Measurements from ENCODE around the gene EPHA6.
"Not testable (repeated sequence)": the region's sequence is repeated elsewhere in the genome, so short reads cannot be mapped to it uniquely, and the experiment has no call there.

Gene EPHA6

DNA sequence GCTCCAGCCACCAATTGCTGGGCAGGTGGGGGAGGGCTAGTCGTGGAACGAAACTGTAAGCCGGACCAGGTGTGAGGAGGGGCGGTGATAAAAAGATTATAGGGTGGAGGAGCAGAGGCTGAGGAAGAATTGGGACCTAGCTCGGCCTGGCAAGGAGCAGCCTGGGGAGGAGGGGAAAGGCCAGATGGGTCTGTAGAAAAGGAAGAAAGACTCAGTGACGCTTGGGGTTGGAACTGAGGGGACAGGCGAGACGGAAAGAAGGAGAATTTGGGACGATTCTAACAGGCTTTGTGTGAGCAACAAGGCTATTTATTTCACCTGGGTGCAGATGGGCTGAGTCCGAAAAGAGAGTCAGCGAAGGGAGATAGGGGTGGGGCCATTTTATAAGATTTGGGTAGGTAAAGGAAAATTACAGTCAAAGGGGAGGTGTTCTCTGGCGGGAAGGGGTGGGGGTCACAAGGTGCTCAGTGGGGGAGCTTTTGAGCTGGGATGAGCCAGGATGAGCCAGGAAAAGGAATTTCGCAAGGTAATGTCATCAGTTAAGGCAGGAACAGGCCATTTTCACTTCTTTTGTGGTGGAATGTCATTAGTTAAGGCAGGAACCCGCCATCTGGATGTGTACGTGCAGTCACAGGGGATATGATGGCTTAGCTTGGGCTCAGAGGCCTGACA is 462.6 kb downstream of the EPHA6 start:
- H3K4me3 ChIP-seq (ENCODE audit: low read depth, low read length); H3K4me1 ChIP-seq (ENCODE audit: control insufficient read depth, insufficient read depth, low read length); H3K27me3 ChIP-seq (ENCODE audit: control insufficient read depth, insufficient read depth, low read length); H3K9me3 ChIP-seq (ENCODE audit: control insufficient read depth, insufficient read depth, low read length); H3K27ac ChIP-seq (ENCODE audit: low read depth, low read length); H3K36me3 ChIP-seq (ENCODE audit: control insufficient read depth, insufficient read depth, low read length); H3K9ac ChIP-seq (ENCODE audit: low read depth, low read length): not testable (repeated sequence)

DNA sequence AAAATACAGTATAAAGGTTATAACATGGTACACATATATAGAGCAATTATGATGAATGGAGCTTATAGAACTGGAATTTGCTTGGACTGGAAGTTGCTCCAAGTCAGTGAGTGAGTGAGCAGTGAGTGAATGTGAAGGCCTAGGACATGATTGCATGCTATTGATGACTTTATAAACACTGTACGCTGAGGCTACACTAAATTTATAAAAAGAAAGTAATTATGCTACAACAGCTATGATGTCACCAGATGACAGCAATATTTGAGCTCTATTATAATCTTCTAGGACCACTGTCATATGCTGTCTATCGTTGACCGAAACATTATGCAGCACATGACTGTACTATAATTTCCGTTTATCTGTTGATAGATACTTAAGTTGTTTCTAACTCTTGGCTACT is 463.3 kb downstream of the EPHA6 start:
- Histone ChIP-seq H3K36me3 (ENCODE audit: control insufficient read depth, insufficient read depth, low read length) (no peaks in the 10 kb centered on the region), H3K4me1 (ENCODE audit: control insufficient read depth, insufficient read depth, low read length) (peaks cover 4% of the 10 kb centered on the region; the same call in 1 of the 2 replicates), H3K4me3 (ENCODE audit: low read depth, low read length) (no peak overlapping the region), H3K27me3 (ENCODE audit: control insufficient read depth, insufficient read depth, low read length) (no peaks in the 10 kb centered on the region), H3K9ac (ENCODE audit: low read depth, low read length) (no peak overlapping the region), H3K27ac (ENCODE audit: low read depth, low read length) (no peak overlapping the region), H3K9me3 (ENCODE audit: control insufficient read depth, insufficient read depth, low read length) (no peaks in the 10 kb centered on the region)

DNA sequence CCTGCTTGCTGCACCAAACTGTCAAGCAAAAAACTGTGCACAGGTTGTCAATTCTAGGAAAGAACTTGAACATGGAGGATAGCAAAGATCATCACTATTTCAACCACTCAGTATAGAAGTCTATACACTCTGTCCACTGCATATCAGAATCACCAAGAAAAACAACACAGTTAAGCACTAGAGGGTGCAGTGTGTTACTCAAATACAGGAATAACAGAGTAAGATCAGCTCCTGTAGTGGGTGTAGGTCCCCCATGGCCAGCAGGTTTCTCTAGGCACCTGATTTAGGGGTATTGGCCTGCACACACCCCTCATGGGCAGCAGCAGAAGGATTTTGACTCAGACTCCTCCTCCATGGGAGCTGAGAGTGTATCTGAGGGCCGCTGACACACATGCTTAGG is 464.1 kb downstream of the EPHA6 start:
- Histone ChIP-seq H3K4me3 (ENCODE audit: low read depth, low read length) (no peak overlapping the region), H3K9me3 (ENCODE audit: control insufficient read depth, insufficient read depth, low read length) (no peaks in the 10 kb centered on the region), H3K27ac (ENCODE audit: low read depth, low read length) (no peak overlapping the region), H3K36me3 (ENCODE audit: control insufficient read depth, insufficient read depth, low read length) (no peaks in the 10 kb centered on the region), H3K4me1 (ENCODE audit: control insufficient read depth, insufficient read depth, low read length) (peaks cover 4% of the 10 kb centered on the region; the same call in 1 of the 2 replicates), H3K9ac (ENCODE audit: low read depth, low read length) (no peak overlapping the region), H3K27me3 (ENCODE audit: control insufficient read depth, insufficient read depth, low read length) (no peaks in the 10 kb centered on the region)

DNA sequence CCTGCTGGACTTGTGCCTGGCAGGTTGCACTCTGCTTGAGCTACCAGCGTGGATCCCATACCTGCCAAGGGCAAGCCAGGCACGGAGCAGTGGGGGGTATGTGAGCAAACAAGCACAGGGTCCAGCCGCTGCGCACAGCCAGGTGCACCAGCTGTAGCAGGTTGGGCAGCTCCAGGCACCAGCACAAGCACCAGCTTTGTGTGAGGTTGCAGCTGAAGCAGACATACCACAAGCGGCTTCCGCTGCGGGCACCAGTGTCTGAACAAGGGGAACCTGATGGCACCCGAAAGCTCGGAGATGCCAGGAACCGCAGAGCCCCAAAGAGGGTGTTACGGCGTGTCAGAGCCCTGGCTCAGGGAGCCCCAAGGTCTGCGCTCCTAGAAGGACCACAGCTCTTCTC is 477.5 kb downstream of the EPHA6 start:
- no peaks in the 10 kb centered on the region for H3K27me3 ChIP-seq (ENCODE audit: control insufficient read depth, insufficient read depth, low read length)
- H3K9me3 ChIP-seq (ENCODE audit: control insufficient read depth, insufficient read depth, low read length): peaks cover 7% of the 10 kb centered on the region; the same call in 1 of the 2 replicates
- no peak overlapping the region for H3K9ac ChIP-seq (ENCODE audit: low read depth, low read length)
- H3K4me1 ChIP-seq (ENCODE audit: control insufficient read depth, insufficient read depth, low read length): no peaks in the 10 kb centered on the region
- H3K27ac ChIP-seq (ENCODE audit: low read depth, low read length): no peak overlapping the region
- no peaks in the 10 kb centered on the region for H3K36me3 ChIP-seq (ENCODE audit: control insufficient read depth, insufficient read depth, low read length)
- H3K4me3 ChIP-seq (ENCODE audit: low read depth, low read length): no peak overlapping the region

DNA sequence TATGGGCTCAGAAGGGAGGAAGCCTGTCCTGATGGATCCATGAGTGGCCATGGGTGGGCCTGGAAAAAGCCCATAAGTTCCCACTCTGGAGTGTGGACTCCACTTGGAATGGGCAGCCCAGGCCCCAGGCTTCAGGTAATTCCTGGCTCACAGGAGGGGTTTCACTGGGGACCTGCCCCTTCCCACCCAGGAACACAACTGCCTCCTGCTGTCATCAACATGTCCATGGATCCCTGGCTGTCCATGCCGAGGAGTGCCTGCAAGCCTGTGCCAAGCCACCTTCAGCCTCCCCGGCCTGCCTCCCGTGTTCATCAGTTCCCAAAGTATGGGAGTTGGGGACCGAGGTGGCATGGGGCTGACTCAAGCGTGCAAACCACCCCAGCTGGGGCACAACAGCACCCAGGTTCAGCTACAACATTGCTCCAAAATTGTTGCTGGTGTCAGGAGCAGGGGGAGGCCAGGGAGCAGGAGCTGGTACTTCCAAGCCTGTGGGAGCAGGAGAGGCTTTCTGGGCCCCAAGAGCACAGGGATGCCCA is 479.3 kb downstream of the EPHA6 start:
- Histone ChIP-seq H3K4me1 (ENCODE audit: control insufficient read depth, insufficient read depth, low read length) (no peaks in the 10 kb centered on the region), H3K27me3 (ENCODE audit: control insufficient read depth, insufficient read depth, low read length) (no peaks in the 10 kb centered on the region), H3K4me3 (ENCODE audit: low read depth, low read length) (no peak overlapping the region), H3K27ac (ENCODE audit: low read depth, low read length) (no peak overlapping the region), H3K9me3 (ENCODE audit: control insufficient read depth, insufficient read depth, low read length) (peaks cover 7% of the 10 kb centered on the region; the same call in 1 of the 2 replicates), H3K9ac (ENCODE audit: low read depth, low read length) (no peak overlapping the region), H3K36me3 (ENCODE audit: control insufficient read depth, insufficient read depth, low read length) (no peaks in the 10 kb centered on the region)

DNA sequence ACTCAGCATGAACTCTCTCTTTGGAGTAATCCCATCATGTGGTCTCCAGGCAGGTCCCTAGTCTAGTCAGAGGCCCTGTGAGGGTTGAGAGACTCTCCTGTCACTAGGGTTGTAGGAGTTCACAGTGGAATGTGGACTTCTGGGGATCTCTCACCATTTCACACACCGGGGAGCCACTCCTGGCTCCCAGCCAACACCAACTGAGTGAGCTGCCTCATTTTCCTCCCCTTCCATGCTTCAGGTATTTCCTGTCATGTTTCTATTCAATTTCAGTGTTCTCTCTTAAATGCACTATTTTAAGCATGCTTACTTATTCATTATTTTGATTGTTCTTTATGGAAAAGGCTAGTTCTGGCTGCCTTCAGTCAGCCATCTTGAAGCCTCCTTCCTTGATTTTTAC is 482.6 kb downstream of the EPHA6 start:
- no peak overlapping the region for H3K9ac ChIP-seq (ENCODE audit: low read depth, low read length)
- no peaks in the 10 kb centered on the region for H3K36me3 ChIP-seq (ENCODE audit: control insufficient read depth, insufficient read depth, low read length)
- no peaks in the 10 kb centered on the region for H3K4me1 ChIP-seq (ENCODE audit: control insufficient read depth, insufficient read depth, low read length)
- H3K4me3 ChIP-seq (ENCODE audit: low read depth, low read length): no peak overlapping the region
- H3K27ac ChIP-seq (ENCODE audit: low read depth, low read length): no peak overlapping the region
- peaks cover 7% of the 10 kb centered on the region; the same call in 1 of the 2 replicates for H3K9me3 ChIP-seq (ENCODE audit: control insufficient read depth, insufficient read depth, low read length)
- no peaks in the 10 kb centered on the region for H3K27me3 ChIP-seq (ENCODE audit: control insufficient read depth, insufficient read depth, low read length)

DNA sequence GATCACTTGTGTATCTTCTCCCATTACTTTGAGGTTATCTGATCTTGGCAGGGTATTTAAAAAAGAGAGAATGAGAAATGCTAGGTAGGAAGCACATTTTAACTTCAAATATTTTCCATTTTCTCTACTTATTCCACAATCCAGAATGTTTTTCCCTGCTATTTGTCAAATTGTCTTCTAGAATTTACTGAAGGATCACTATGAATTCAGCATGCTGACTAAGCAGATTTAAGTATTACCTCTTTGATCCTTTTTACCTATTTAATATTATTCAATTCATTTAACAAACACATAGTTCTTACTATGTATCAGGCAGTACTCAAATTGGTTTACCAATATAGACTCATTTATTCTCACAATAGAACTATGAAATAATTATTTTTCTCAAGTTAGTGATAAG is 486.7 kb downstream of the EPHA6 start:
- H3K27ac ChIP-seq (ENCODE audit: low read depth, low read length): no peak overlapping the region
- H3K4me1 ChIP-seq (ENCODE audit: control insufficient read depth, insufficient read depth, low read length): no peaks in the 10 kb centered on the region
- no peaks in the 10 kb centered on the region for H3K27me3 ChIP-seq (ENCODE audit: control insufficient read depth, insufficient read depth, low read length)
- no peak overlapping the region for H3K9ac ChIP-seq (ENCODE audit: low read depth, low read length)
- H3K4me3 ChIP-seq (ENCODE audit: low read depth, low read length): no peak overlapping the region
- no peaks in the 10 kb centered on the region for H3K9me3 ChIP-seq (ENCODE audit: control insufficient read depth, insufficient read depth, low read length)
- H3K36me3 ChIP-seq (ENCODE audit: control insufficient read depth, insufficient read depth, low read length): no peaks in the 10 kb centered on the region

DNA sequence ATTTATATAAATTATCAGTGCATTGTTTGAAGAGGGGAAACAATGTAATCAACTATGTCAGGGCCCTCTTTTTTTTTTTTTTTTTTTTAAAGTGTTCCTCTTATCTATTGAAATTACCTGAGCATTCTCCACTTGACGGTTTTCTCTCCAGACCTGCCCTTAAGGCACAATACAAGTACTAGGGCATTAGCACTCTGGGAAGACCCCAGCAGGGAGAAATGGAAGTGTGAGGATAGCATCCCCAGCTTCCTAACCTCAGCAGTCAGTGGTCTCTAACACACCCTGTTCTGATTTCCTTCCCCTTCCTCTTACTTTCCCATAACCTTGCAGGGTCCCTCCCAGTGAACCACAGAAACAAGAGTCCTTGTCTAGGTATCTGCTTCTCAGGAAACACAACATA is 491.8 kb downstream of the EPHA6 start:
- Histone ChIP-seq H3K9me3 (ENCODE audit: control insufficient read depth, insufficient read depth, low read length) (no peaks in the 10 kb centered on the region), H3K27ac (ENCODE audit: low read depth, low read length) (no peak overlapping the region), H3K27me3 (ENCODE audit: control insufficient read depth, insufficient read depth, low read length) (no peaks in the 10 kb centered on the region; the same call in 1 of the 2 replicates), H3K36me3 (ENCODE audit: control insufficient read depth, insufficient read depth, low read length) (no peaks in the 10 kb centered on the region), H3K4me1 (ENCODE audit: control insufficient read depth, insufficient read depth, low read length) (no peaks in the 10 kb centered on the region), H3K4me3 (ENCODE audit: low read depth, low read length) (no peak overlapping the region), H3K9ac (ENCODE audit: low read depth, low read length) (no peak overlapping the region)

DNA sequence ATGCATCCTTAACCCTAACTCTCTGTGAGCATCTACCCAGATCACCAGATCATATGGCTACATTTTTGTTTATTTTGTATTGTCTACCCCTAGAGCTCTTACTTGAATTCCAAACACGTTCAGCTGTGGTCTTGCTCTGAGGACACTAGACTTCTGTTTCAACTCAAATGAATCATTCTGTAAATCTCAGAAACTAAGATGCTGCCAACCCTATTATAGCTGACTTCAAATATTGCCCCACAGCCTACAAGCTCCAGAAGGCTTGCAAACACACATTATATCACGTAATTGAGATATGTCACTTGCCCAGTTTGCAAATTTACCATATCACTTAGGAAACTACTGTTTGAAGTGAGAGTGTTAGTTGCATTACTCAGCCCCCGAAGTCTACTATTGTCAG is 524.0 kb downstream of the EPHA6 start:
- Histone ChIP-seq H3K36me3 (ENCODE audit: control insufficient read depth, insufficient read depth, low read length) (no peaks in the 10 kb centered on the region), H3K27me3 (ENCODE audit: control insufficient read depth, insufficient read depth, low read length) (no peaks in the 10 kb centered on the region), H3K4me3 (ENCODE audit: low read depth, low read length) (no peak overlapping the region), H3K4me1 (ENCODE audit: control insufficient read depth, insufficient read depth, low read length) (no peaks in the 10 kb centered on the region), H3K27ac (ENCODE audit: low read depth, low read length) (no peak overlapping the region), H3K9me3 (ENCODE audit: control insufficient read depth, insufficient read depth, low read length) (no peaks in the 10 kb centered on the region), H3K9ac (ENCODE audit: low read depth, low read length) (no peak overlapping the region)

DNA sequence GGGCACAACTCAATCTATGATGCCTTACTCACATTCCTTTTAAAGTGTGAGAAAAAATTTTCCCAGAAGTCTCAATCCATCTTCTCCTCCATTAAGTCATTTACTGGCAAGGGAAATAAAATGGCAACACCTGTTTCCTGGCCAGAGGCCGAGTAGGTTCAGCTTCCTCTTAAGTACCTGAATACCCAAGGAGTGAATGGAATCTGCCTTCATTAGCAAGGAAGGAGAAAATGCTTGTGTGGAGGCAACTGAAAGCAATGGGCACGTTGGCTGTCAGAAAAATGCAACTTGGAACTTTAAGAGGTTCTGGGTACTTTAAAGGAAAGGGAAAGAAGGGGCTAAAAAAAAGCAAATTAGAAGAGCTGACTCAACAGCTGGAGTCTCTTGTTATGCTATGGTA is 526.5 kb downstream of the EPHA6 start:
- Histone ChIP-seq H3K27ac (ENCODE audit: low read depth, low read length) (no peak overlapping the region), H3K27me3 (ENCODE audit: control insufficient read depth, insufficient read depth, low read length) (no peaks in the 10 kb centered on the region), H3K9ac (ENCODE audit: low read depth, low read length) (no peak overlapping the region), H3K9me3 (ENCODE audit: control insufficient read depth, insufficient read depth, low read length) (no peaks in the 10 kb centered on the region), H3K36me3 (ENCODE audit: control insufficient read depth, insufficient read depth, low read length) (no peaks in the 10 kb centered on the region), H3K4me3 (ENCODE audit: low read depth, low read length) (no peak overlapping the region), H3K4me1 (ENCODE audit: control insufficient read depth, insufficient read depth, low read length) (no peaks in the 10 kb centered on the region)

DNA sequence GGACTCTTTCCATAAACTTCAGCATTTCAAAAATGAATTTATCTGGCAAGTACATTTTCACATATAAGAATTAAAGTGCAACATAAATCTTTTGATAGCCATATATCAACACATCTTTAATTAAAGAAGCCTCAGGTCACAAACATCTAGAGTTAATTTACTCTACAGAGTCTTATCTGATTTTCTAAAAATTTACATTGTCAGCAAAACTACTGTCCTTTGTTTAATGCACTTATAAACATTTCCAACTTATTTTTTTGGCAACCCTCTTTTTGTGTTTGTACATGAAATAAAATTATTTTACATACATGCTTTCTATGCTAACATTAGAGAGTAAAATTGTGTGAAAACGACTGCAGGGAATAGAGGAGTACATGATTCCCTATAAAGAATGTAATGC is 533.4 kb downstream of the EPHA6 start:
- Histone ChIP-seq H3K4me1 (ENCODE audit: control insufficient read depth, insufficient read depth, low read length) (no peaks in the 10 kb centered on the region), H3K4me3 (ENCODE audit: low read depth, low read length) (no peak overlapping the region), H3K9me3 (ENCODE audit: control insufficient read depth, insufficient read depth, low read length) (no peaks in the 10 kb centered on the region), H3K27ac (ENCODE audit: low read depth, low read length) (no peak overlapping the region), H3K27me3 (ENCODE audit: control insufficient read depth, insufficient read depth, low read length) (no peaks in the 10 kb centered on the region), H3K9ac (ENCODE audit: low read depth, low read length) (no peak overlapping the region), H3K36me3 (ENCODE audit: control insufficient read depth, insufficient read depth, low read length) (no peaks in the 10 kb centered on the region)
